Fibroblast of lung (primary cell): Measurements from ENCODE around the gene PEPD. TPM values are rescaled to one million over a fixed set of nuclear protein-coding genes. Genes with fewer than 3 reads are reported as not detected.

Experiments used
- DNase-seq, 2 donors: peaks; one replicate each; pipeline versions ENCODE4 v3.0.0 to v3.0.0-alpha.2; 2010; ENCODE audit warnings: low read depth in 2 of 2
- H2AFZ ChIP-seq: 2 replicates; pipeline ENCODE4 v1.5.1; 2012; ENCODE audit warnings: low read length, control low read depth, inconsistent platforms
- H3K27ac ChIP-seq: 2 replicates; pipeline ENCODE4 v1.5.1; 2011; ENCODE audit warnings: low read length, control low read depth; ENCODE audit not compliant: insufficient read depth
- H3K27me3 ChIP-seq: 2 replicates; pipeline ENCODE4 v1.5.1; 2011; ENCODE audit warnings: mild to moderate bottlenecking, low read length; ENCODE audit not compliant: control insufficient read depth, insufficient read depth
- H3K36me3 ChIP-seq: 2 replicates; pipeline ENCODE4 v1.5.1; 2011; ENCODE audit warnings: low read length; ENCODE audit not compliant: control insufficient read depth, insufficient read depth
- H3K4me1 ChIP-seq: 2 replicates; pipeline ENCODE4 v1.5.1; 2011; ENCODE audit warnings: low read length; ENCODE audit not compliant: control insufficient read depth, insufficient read depth; ENCODE audit errors: extremely low read depth
- H3K4me2 ChIP-seq: 2 replicates; pipeline ENCODE4 v1.5.1; 2011; ENCODE audit warnings: low read length, control low read depth; ENCODE audit not compliant: insufficient read depth; ENCODE audit errors: extremely low read depth
- H3K4me3 ChIP-seq, 4 experiments: fragments of 200-600 bp in 1 of 4; sonication (generic) in 1 of 4; replicated peaks in 1 of 4; 2 replicates each; pipeline ENCODE4 v1.5.1; 2011 to 2016; ENCODE audit warnings: low read length in 4 of 4, low read depth in 3 of 4, mild to moderate bottlenecking in 3 of 4, control low read depth in 2 of 4, inconsistent platforms in 1 of 4, mixed read lengths in 1 of 4; ENCODE audit not compliant: insufficient read depth in 1 of 4; ENCODE audit errors: control extremely low read depth in 1 of 4
- H3K79me2 ChIP-seq: 2 replicates; pipeline ENCODE4 v1.5.1; 2012; ENCODE audit warnings: mild to moderate bottlenecking, low read length, inconsistent platforms; ENCODE audit not compliant: control insufficient read depth, insufficient read depth
- H3K9ac ChIP-seq: 2 replicates; pipeline ENCODE4 v1.5.1; 2011; ENCODE audit warnings: mild to moderate bottlenecking, low read length, control low read depth; ENCODE audit not compliant: insufficient read depth
- H3K9me3 ChIP-seq: 2 replicates; pipeline ENCODE4 v1.5.1; 2012; ENCODE audit warnings: low read depth, low read length; ENCODE audit not compliant: control insufficient read depth, insufficient read depth
- H4K20me1 ChIP-seq: 2 replicates; pipeline ENCODE4 v1.5.1; 2011; ENCODE audit warnings: low read length; ENCODE audit not compliant: control insufficient read depth, insufficient read depth; ENCODE audit errors: extremely low read depth
- EZH2 ChIP-seq: IDR thresholded peaks from 2 replicates; pipeline ENCODE4 v1.5.1; 2012; ENCODE audit warnings: low read length, control low read depth, mild to moderate bottlenecking; ENCODE audit errors: missing control alignments
- polyA plus RNA-seq, 2 donors: library from polyadenylated mRNA; depleted of rRNA in 1 of 2; stranded (reverse) in 1 of 2; unstranded in 1 of 2; fragments of >200 nt; gene quantifications; 2 replicates each; pipeline ENCODE4 v1.2.1, GENCODE V29; 2011 to 2012; ENCODE audit warnings: missing spikeins in 1 of 2
- total RNA-seq: library from RNA; depleted of rRNA; stranded (reverse); fragments of >200 nt; gene quantifications from 2 replicates; pipeline ENCODE4 v1.2.1, GENCODE V29; 2014
- TF ChIP-seq, protein P1 (sequence below), 2 donors: IDR thresholded peaks in 1 of 2; conservative IDR thresholded peaks in 1 of 2; 1 replicate in 1 of 2; 2 replicates in 1 of 2; pipeline ENCODE4 v1.5.1; 2011 to 2012; ENCODE audit warnings: low read length in 2 of 2, control low read depth in 1 of 2, inconsistent platforms in 1 of 2, low read depth in 1 of 2, mild to moderate bottlenecking in 1 of 2

Gene PEPD
- total and polyA plus RNA-seq, 2 donors (not counting 1 experiment from before 2014, with no cell fraction given), result 59.8 to 81.9 TPM

DNA sequence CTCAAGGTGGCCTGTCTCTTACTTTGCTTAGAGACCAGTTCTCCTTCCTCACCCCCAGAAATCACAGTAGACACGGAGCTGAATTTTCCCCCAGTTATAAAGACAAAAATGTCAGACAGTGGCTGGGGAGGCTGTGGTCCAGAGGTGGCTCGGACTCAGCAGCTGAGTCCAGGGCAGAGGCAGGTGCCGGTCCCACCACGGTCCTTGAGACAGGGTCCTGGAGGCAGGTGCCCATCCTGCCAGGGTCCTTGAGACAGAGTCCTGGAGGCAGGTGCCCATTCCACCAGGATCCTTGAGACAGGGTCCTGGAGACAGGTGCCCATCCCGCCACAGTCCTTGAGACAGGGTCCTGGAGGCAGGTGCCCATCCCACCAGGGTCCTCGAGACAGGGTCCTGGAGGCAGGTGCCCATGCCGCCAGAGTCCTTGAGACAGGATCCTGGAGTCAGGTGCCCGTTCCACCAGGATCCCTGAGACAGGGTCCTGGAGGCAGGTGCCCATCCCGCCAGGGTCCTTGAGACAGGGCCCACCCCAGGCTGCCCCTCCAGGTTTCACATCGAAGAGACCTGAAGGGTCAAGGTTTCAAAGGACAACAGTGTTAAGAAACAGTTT is 23.1 kb downstream of the PEPD start:
- no peak for DNase-seq
- Histone ChIP-seq H4K20me1 (no peaks in the 10 kb centered on the region), H3K9ac (no peak overlapping the region), H3K27ac (no peak overlapping the region), H3K27me3 (no peaks in the 10 kb centered on the region), H3K4me2 (no peak overlapping the region), H3K36me3 (peaks cover 5% of the 10 kb centered on the region), H3K4me1 (no peaks in the 10 kb centered on the region), H2AFZ (no peak overlapping the region), H3K9me3 (no peaks in the 10 kb centered on the region), H3K4me3 (no peak overlapping the region), H3K79me2 (no peaks in the 10 kb centered on the region)
- TF ChIP-seq, protein P1, sequence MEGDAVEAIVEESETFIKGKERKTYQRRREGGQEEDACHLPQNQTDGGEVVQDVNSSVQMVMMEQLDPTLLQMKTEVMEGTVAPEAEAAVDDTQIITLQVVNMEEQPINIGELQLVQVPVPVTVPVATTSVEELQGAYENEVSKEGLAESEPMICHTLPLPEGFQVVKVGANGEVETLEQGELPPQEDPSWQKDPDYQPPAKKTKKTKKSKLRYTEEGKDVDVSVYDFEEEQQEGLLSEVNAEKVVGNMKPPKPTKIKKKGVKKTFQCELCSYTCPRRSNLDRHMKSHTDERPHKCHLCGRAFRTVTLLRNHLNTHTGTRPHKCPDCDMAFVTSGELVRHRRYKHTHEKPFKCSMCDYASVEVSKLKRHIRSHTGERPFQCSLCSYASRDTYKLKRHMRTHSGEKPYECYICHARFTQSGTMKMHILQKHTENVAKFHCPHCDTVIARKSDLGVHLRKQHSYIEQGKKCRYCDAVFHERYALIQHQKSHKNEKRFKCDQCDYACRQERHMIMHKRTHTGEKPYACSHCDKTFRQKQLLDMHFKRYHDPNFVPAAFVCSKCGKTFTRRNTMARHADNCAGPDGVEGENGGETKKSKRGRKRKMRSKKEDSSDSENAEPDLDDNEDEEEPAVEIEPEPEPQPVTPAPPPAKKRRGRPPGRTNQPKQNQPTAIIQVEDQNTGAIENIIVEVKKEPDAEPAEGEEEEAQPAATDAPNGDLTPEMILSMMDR (conservative IDR thresholded peaks at IDR 0.05 in 1 of 2, IDR thresholded peaks at IDR 0.05 in 1 of 2; ENCODE audit: low read depth in 1 of 2, low read length in 2 of 2), result no peak
- no peak for TF ChIP-seq EZH2

DNA sequence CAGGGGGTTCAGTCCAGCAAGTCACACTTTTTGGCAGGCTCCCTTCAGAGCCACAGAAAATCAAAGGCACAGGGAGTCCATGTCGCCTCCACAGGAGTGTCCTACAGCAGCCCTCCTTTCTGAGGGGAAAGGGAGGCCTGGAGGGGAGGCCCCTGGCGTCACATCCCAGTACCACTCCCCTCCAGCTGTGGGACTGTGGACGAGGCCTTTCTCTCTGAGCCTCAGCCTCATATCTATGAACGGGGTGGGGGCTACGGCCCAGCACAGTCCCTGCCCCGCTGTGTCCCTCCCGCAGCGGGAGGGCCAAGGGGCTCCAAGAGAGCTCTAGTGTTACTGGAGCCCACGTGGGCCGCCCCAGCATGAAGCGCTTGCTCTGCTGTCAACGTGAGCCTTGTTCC is 23.8 kb downstream of the PEPD start:
- no peaks in the 10 kb centered on the region for H3K27me3 ChIP-seq
- no peak overlapping the region for H2AFZ ChIP-seq
- no peak overlapping the region for H3K4me2 ChIP-seq
- no peak for DNase-seq
- H3K4me1 ChIP-seq, result no peaks in the 10 kb centered on the region
- no peak overlapping the region for H3K9ac ChIP-seq
- no peaks in the 10 kb centered on the region for H3K79me2 ChIP-seq
- no peaks in the 10 kb centered on the region for H3K9me3 ChIP-seq
- H3K4me3 ChIP-seq, result no peak overlapping the region
- H4K20me1 ChIP-seq, result no peaks in the 10 kb centered on the region
- H3K36me3 ChIP-seq, result peaks cover 5% of the 10 kb centered on the region
- no peak overlapping the region for H3K27ac ChIP-seq
- TF ChIP-seq, protein P1 (conservative IDR thresholded peaks at IDR 0.05 in 1 of 2, IDR thresholded peaks at IDR 0.05 in 1 of 2; ENCODE audit: low read depth in 1 of 2, low read length in 2 of 2), result no peak
- no peak for TF ChIP-seq EZH2

DNA sequence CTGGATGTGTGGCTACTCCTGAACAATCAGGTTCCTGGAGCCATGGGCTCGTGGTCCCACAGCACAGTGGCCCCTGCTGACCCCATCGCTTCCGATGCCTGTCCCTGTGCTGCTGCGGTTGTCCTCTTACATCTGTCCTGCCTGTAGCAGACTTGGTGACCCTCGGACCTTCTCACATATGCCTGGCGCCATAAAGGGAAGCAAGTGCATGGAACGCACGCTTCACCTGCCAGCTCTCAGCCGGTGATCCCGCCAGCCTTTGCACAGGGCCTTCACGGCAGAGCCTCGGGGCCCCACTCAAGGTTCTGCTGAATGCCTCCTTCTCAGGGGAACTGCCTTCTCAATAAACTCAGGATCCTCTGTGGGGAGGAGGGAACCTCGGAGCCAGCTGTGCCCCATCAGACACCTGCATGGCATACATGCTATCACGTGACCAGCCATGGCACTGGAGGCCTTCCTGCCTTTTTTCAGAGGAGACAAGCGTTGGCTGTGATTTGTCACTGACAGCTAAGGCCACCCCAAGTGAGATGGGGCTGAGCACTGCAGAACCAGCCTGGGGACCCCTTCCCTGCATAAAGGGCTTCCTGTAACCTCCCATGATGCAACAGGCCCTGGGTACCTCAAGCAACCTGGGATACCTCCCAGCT is 24.3 kb downstream of the PEPD start:
- no peaks in the 10 kb centered on the region for H3K9me3 ChIP-seq
- no peak overlapping the region for H2AFZ ChIP-seq
- peaks cover 5% of the 10 kb centered on the region for H3K36me3 ChIP-seq
- H3K27ac ChIP-seq, result no peak overlapping the region
- DNase-seq, result no peak
- no peaks in the 10 kb centered on the region for H3K27me3 ChIP-seq
- TF ChIP-seq, protein P1 (conservative IDR thresholded peaks at IDR 0.05 in 1 of 2, IDR thresholded peaks at IDR 0.05 in 1 of 2; ENCODE audit: low read depth in 1 of 2, low read length in 2 of 2), result no peak
- no peak for TF ChIP-seq EZH2
- H3K4me2 ChIP-seq, result no peak overlapping the region
- H3K9ac ChIP-seq, result no peak overlapping the region
- no peaks in the 10 kb centered on the region for H4K20me1 ChIP-seq
- H3K4me3 ChIP-seq, result no peak overlapping the region
- H3K4me1 ChIP-seq, result no peaks in the 10 kb centered on the region
- no peaks in the 10 kb centered on the region for H3K79me2 ChIP-seq
